GM12875 (cell line): ENCODE results near the gene SLC2A2.

Experiments used
- H3K4me3 ChIP-seq: one replicate; pipeline ENCODE4 v1.5.1; 2011; ENCODE audit warnings: low read depth, low read length, control low read depth
- CTCF ChIP-seq: IDR thresholded peaks from 2 replicates; pipeline ENCODE4 v1.5.1; 2011; ENCODE audit warnings: low read depth, mild to moderate bottlenecking, control low read depth, inconsistent platforms, low read length, moderate library complexity, borderline replicate concordance; ENCODE audit not compliant: insufficient read depth

The SLC2A2 gene

GRCh38 chr3:171026597-171027293 lies at the start of gene SLC2A2:
Gene SLC2A2, minus strand, starts transcription at chr3:171026720. Its CDS starts 50 bp downstream, at chr3:171026670.
- no peak for TF ChIP-seq CTCF
- H3K4me3 ChIP-seq: no peak within 1 kb of the TSS

GRCh38 chr3:171072432-171072831 lies 45.9 kb upstream of the SLC2A2 start:
- TF ChIP-seq CTCF: no peak
- no peak overlapping the region for H3K4me3 ChIP-seq

GRCh38 chr3:171068658-171069057 lies 42.1 kb upstream of the SLC2A2 start:
- no peak for TF ChIP-seq CTCF
- H3K4me3 ChIP-seq: no peak overlapping the region

GRCh38 chr3:171066206-171066605 lies 39.7 kb upstream of the SLC2A2 start:
- TF ChIP-seq CTCF: no peak
- H3K4me3 ChIP-seq: no peak overlapping the region

GRCh38 chr3:171065732-171066131 lies 39.2 kb upstream of the SLC2A2 start:
- H3K4me3 ChIP-seq: no peak overlapping the region
- no peak for TF ChIP-seq CTCF

GRCh38 chr3:171064461-171064860 lies 37.9 kb upstream of the SLC2A2 start:
- TF ChIP-seq CTCF: no peak
- no peak overlapping the region for H3K4me3 ChIP-seq

GRCh38 chr3:171061749-171062148 lies 35.2 kb upstream of the SLC2A2 start:
- H3K4me3 ChIP-seq: no peak overlapping the region
- no peak for TF ChIP-seq CTCF
